Stimulated activated CD4-positive, alpha-beta T cell treated with anti-CD3 and anti-CD28 coated beads, Interleukin-4, amount 100 ng/mL, for 4 hours (primary cell): ENCODE results near the gene SPANXN1.
"Not testable (repeated sequence)": the region's sequence is repeated elsewhere in the genome, so short reads cannot be mapped to it uniquely, and the experiment has no call there.

Experiments
- DNase-seq, 2 experiments: peaks; one replicate each; pipeline ENCODE4 v3.0.0-alpha.2; 2020

The SPANXN1 gene

GRCh38 chrX:145247203-145247602, at the start of gene SPANXN1:
TSS of gene SPANXN1 (plus strand) at chrX:145247503. CDS start at chrX:145247587, 84 bp downstream.
- DNase-seq = not testable (repeated sequence)

DNA sequence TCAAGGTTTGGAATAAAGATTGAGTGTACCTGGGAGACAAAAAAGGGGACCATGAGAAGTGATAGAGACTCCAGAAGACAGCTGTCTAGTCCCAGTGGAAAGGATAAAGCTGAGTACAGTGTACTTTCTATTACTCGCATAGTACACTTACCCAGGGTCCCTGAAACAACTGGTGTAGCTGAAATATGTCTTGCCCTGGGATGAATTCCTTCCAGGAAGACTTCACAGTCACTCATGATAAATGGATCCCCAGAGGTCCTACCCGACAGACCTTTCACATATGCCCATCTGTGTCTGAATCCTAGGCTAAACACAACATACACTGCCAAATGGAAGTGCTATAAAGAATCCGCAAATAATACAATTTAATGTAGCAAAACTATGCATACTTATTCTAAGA, 48.2 kb upstream of the SPANXN1 start:
- no peak for DNase-seq

GRCh38 chrX:145213504-145213903, 33.8 kb upstream of the SPANXN1 start:
- no peak for DNase-seq

- no peak for DNase-seq
Observed at GRCh38 chrX:145292218-145292617, 44.9 kb downstream of the SPANXN1 start.
